ENCODE results near the gene ACTG1.
A peak's percentile ranks its signal among the peaks of the same experiment; 100 is the strongest.

Gene ACTG1

GRCh38 chr17:81526662-81527571, 14.3 kb upstream of the ACTG1 start:
- no peak for DNase-seq (ENCODE audit: low read depth in 2 of 2)
- no peak overlapping the region for H3K4me3 ChIP-seq (replicated peaks in 1 of 2; ENCODE audit: low read depth in 2 of 2, low read length in 2 of 2)
- TF ChIP-seq CTCF (IDR thresholded peaks at IDR 0.05; ENCODE audit: low read depth, low read length) = no peak

GRCh38 chr17:81524865-81525159, 12.2 kb upstream of the ACTG1 start:
- no peak for DNase-seq (ENCODE audit: low read depth in 2 of 2)
- H3K4me3 ChIP-seq (replicated peaks in 1 of 2; ENCODE audit: low read depth in 2 of 2, low read length in 2 of 2) = no peak overlapping the region
- no peak for TF ChIP-seq CTCF (IDR thresholded peaks at IDR 0.05; ENCODE audit: low read depth, low read length)

- no peak for DNase-seq (ENCODE audit: low read depth in 2 of 2)
- no peak overlapping the region for H3K4me3 ChIP-seq (replicated peaks in 1 of 2; ENCODE audit: low read depth in 2 of 2, low read length in 2 of 2)
- no peak for TF ChIP-seq CTCF (IDR thresholded peaks at IDR 0.05; ENCODE audit: low read depth, low read length)
Measured at GRCh38 chr17:81524039-81524864, 11.7 kb upstream of the ACTG1 start.

- no peak overlapping the region for H3K4me3 ChIP-seq (replicated peaks in 1 of 2; ENCODE audit: low read depth in 2 of 2, low read length in 2 of 2)
- peak in 1 of 2 donors; percentile 70 for DNase-seq (ENCODE audit: low read depth in 2 of 2)
- no peak for TF ChIP-seq CTCF (IDR thresholded peaks at IDR 0.05; ENCODE audit: low read depth, low read length)
Measured at GRCh38 chr17:81523402-81524038, 10.9 kb upstream of the ACTG1 start.

GRCh38 chr17:81522491-81523401, 10.1 kb upstream of the ACTG1 start:
- no peak overlapping the region for H3K4me3 ChIP-seq (replicated peaks in 1 of 2; ENCODE audit: low read depth in 2 of 2, low read length in 2 of 2)
- peak; percentile 14 for TF ChIP-seq CTCF (IDR thresholded peaks at IDR 0.05; ENCODE audit: low read depth, low read length)
- DNase-seq (ENCODE audit: low read depth in 2 of 2) = no peak

Measured in cardiac fibroblast (primary cell).